ENCODE measurements around the gene H2AZ2.
"Not testable (repeated sequence)": the region's sequence is repeated elsewhere in the genome, so short reads cannot be mapped to it uniquely, and the experiment has no call there.

The H2AZ2 gene

DNA sequence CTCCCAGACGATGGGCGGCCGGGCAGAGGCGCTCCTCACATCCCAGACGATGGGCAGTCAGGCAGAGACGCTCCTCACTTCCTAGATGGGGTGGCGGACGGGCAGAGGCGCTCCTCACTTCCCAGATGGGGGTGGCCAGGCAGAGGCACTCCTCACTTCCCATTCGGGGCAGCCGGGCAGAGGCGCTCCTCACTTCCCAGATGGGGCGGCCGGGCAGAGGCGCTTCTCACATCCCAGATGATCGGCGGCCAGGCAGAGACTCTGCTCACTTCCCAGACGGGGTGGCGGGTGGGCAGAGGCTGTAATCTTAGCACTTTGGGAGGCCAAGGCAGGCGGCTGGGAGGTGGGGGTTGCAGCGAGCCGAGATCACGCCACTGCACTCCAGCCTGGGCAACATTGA is 24.0 kb upstream of the H2AZ2 start:
- in situ Hi-C loops (cut with HindIII; ENCODE audit: low sequenced_read_pairs), result not testable (repeated sequence)

DNA sequence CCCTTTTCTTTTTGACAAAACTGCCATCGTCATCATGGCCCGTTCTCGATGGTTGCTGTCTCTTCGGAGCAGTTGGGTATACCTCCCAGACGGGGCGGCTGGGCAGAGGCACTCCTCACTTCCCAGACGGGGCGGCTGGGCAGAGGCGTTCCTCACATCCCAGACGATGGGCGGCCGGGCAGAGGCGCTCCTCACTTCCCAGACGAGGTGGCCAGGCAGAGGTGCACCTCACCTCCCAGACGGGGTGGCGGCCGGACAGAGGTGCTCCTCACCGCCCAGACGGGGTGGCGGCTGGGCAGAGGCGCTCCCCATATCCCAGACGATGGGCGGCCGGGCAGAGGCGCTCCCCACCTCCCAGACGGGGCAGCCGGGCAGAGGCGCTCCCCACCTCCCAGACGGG is 22.9 kb upstream of the H2AZ2 start:
- in situ Hi-C loops (cut with HindIII; ENCODE audit: low sequenced_read_pairs), result not testable (repeated sequence)

GRCh38 chr7:44870336-44870735 is 22.4 kb upstream of the H2AZ2 start:
- in situ Hi-C loops (cut with HindIII; ENCODE audit: low sequenced_read_pairs), result not testable (repeated sequence)

DNA sequence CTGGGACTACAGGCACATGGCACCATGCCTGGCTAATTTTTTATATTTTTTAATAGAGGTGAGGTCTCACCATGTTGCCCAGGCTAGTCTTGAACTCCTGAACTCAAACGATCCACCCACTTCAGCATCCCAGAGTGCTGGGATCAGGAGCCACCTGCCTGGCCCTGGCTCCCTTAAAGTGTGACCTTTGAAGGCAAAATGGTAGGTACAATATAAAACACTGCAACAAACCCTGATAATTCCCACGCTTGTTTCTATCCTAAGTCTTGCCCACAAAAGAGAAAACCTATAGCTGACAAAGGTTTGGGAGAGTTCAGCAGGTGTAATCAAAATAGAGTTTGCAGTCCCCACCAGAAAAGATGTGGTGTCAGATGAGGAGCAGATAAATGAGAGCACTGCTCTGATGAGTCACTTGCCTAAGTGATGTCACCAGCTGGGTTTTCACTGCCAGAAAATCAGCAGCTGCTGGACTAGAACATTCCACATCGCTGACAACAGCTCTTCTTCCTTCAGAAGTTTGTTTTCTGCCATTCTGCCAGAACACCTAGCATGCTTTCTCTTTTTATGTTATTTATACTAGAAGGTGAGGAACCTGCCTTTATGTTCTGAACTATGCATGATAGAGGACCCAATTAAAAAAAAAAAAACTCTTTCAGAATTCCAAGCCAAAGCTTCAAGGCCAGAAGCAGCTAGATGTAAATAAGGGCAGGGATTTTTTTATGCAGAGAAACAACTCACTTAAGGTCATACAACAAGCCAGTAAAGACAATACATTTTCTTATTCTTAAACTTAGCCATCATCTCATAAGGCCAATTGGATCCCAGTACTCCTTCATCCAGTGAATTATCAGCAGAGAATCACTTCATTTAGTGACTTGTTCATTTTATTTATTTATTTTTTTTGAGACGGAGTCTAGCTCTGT is 19.4 kb upstream of the H2AZ2 start:
- in situ Hi-C loops (cut with HindIII; ENCODE audit: low sequenced_read_pairs), result no loop called here

- in situ Hi-C loops (cut with HindIII; ENCODE audit: low sequenced_read_pairs), result not testable (repeated sequence)
These were observed 14.1 kb upstream of the H2AZ2 start for GRCh38 chr7:44861949-44862348.

DNA sequence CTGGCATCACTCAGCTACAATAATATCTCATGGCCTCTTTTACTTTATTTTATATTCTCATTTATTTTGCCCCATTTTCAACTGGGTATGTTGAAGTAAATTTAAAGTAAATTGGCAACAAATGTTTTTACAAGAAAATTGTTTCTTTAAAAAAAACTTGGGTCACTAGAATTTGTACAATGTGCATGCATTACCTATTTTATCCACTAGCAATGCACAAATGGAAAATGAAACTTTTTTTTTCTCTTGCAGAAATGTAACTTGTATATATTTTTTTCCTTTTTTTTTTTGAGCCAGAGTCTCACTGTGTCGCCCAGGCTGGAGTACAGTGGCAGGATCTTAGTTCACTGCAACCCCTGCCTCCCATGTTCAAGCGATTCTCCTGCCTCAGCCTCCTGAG is 10.3 kb upstream of the H2AZ2 start:
- in situ Hi-C loops (cut with HindIII; ENCODE audit: low sequenced_read_pairs), result no loop called here

- in situ Hi-C loops (cut with HindIII; ENCODE audit: low sequenced_read_pairs), result no loop called here
These were observed 6.9 kb upstream of the H2AZ2 start for GRCh38 chr7:44854644-44855364.

DNA sequence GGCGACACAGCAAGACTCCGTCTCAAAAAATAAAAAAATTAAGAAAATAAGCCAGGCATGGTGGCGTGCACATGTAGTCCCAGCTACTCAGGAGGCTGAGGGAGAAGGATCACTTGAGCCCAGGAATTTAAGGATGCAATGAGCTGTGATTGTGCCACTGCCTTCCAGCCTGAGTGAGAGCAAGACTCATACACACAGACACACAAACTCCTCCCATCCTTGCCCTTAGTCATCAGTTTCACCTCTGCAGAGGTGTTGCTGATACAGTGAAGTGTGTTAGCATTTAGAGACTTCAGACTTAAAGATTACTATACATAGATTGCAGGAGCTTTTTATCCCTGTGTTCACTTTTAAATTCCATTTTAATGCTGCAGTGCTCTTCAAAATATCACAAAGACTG is 5.5 kb upstream of the H2AZ2 start:
- in situ Hi-C loops (cut with HindIII; ENCODE audit: low sequenced_read_pairs), result no loop called here

DNA sequence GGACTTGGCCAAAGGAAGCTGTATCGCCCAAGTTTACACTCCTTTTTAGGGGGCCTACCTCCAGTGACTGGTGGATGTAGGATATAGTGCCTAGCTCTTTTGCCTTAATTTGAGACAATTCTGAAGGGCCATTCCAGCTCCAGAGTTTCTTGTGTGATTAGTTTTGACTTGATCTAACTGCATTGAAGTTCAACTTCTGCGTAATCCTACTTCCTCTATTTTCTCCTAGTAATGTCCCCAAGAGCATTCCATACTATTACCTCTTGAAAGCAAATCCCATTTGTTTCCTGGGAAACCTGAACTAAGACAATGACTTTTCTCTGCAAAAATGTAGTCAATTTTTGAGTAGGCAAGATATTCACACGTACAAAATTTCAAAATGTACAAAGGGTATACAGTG is 4.7 kb upstream of the H2AZ2 start:
- in situ Hi-C loops (cut with HindIII; ENCODE audit: low sequenced_read_pairs), result no loop called here

GRCh38 chr7:44849885-44850544 is 2.1 kb upstream of the H2AZ2 start:
- in situ Hi-C loops (cut with HindIII; ENCODE audit: low sequenced_read_pairs), result no loop called here

GRCh38 chr7:44849259-44849884 is 1.5 kb upstream of the H2AZ2 start:
- in situ Hi-C loops (cut with HindIII; ENCODE audit: low sequenced_read_pairs), result no loop called here

GRCh38 chr7:44847509-44847919 is 373 bp downstream of the H2AZ2 start:
- in situ Hi-C loops (cut with HindIII; ENCODE audit: low sequenced_read_pairs), result no loop called here

GRCh38 chr7:44846816-44847508 is 925 bp downstream of the H2AZ2 start:
- in situ Hi-C loops (cut with HindIII; ENCODE audit: low sequenced_read_pairs), result no loop called here

GRCh38 chr7:44846390-44846789 is 1.5 kb downstream of the H2AZ2 start:
- in situ Hi-C loops (cut with HindIII; ENCODE audit: low sequenced_read_pairs), result not testable (repeated sequence)

DNA sequence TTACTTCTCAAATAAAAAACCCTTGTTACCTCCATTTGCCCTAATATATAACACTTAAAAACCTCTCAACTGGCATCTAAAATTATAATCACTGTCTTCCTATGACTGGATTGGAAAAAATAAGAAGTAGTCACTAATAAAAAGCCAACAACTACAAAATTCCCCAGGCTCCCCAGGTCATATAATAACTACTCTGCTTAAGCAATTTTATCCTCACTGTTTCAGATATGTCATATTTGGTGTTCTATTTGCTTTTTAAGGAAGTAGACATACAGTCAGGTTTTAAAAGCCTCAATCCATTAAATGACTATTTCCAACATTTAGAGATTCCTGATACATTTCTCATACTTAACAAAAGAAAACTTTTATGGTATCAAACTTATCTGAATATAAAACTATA is 2.4 kb downstream of the H2AZ2 start:
- in situ Hi-C loops (cut with HindIII; ENCODE audit: low sequenced_read_pairs), result no loop called here

DNA sequence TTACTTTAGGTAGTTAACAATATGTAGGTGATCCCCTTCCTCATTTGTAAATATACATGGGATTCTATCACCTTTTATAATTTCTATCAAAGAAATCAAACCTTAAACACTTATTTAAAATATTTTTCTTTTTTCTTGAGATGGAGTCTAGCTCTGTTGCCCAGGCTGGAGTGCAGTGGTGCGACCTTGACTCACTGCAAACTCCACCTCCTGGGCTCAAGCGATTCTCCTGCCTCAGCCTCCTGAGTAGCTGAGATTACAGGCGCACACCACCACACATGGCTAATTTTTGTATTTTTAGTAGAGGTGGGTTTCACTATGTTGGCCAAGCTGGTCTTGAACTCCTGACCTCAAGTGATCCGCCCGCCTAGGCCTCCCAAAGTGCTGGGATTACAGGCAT is 4.4 kb downstream of the H2AZ2 start:
- in situ Hi-C loops (cut with HindIII; ENCODE audit: low sequenced_read_pairs), result not testable (repeated sequence)

DNA sequence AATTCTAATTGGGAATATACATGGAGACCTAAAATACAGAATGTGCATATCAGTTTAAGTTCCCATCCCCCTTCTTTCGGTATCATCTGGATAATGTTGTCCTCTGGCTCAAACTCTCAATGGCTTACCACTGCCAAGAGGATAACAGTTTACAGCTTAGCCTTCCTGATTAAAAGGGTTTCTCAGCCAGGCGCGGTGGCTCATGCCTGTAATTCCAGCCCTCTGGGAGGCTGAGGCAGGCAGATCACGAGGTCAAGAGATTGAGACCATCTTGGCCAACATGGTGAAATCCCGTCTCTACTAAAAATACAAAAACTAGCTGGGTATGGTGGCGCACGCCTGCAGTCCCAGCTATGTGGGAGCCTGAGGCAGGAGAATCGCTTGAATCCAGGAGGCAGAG is 5.2 kb downstream of the H2AZ2 start:
- in situ Hi-C loops (cut with HindIII; ENCODE audit: low sequenced_read_pairs), result not testable (repeated sequence)

DNA sequence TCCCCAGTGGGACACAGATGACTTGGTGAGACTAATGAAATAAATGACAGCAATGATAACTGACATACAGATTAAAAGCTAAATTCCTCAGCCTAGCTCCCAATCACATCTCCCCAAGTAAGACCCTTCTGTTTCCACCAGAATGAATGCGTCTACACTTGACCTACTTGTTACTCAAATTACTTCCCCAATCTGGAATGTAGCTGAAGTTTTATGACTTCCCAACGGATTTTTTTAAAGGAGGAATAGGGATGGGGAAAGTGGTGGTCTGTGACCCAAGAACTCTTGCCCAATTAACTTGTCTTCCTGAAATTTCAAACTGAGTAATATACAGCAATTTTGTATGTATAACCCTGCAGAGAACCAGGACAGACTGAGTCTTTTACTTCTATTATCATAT is 9.1 kb downstream of the H2AZ2 start:
- in situ Hi-C loops (cut with HindIII; ENCODE audit: low sequenced_read_pairs), result no loop called here

GRCh38 chr7:44827567-44827966 is 20.3 kb downstream of the H2AZ2 start:
- in situ Hi-C loops (cut with HindIII; ENCODE audit: low sequenced_read_pairs), result no loop called here

- in situ Hi-C loops (cut with HindIII; ENCODE audit: low sequenced_read_pairs), result no loop called here
These were observed 22.9 kb downstream of the H2AZ2 start for GRCh38 chr7:44824894-44825526.

All from DLD1 (cell line).